Liver (tissue), 9 donors: Measurements from ENCODE around the gene XPO5. TPM values are rescaled to one million over a fixed set of nuclear protein-coding genes. Genes with fewer than 3 reads are reported as not detected.

Experiments
- DNase-seq: peaks from one replicate; pipeline ENCODE4 v3.0.0-alpha.2; 2017; ENCODE audit warnings: low spot score
- H3K27ac ChIP-seq, 2 donors: one replicate each; pipeline ENCODE4 v1.7.0; 2013; ENCODE audit warnings: inconsistent platforms in 2 of 2, low read length in 2 of 2, control low read depth in 1 of 2, low read depth in 1 of 2, mild to moderate bottlenecking in 1 of 2
- H3K27me3 ChIP-seq, 4 donors: one replicate each; pipeline versions ENCODE4 v1.6.1 to v1.7.0; 2013; ENCODE audit warnings: low read length in 3 of 4, inconsistent platforms in 1 of 4, mild to moderate bottlenecking in 1 of 4, moderate library complexity in 1 of 4; ENCODE audit not compliant: control insufficient read depth in 4 of 4, insufficient read depth in 4 of 4
- H3K36me3 ChIP-seq, 4 donors: one replicate each; pipeline versions ENCODE4 v1.6.1 to v1.7.0; 2013; ENCODE audit warnings: low read length in 3 of 4, mild to moderate bottlenecking in 3 of 4, low read depth in 1 of 4, moderate library complexity in 1 of 4; ENCODE audit not compliant: control insufficient read depth in 4 of 4, insufficient read depth in 3 of 4
- H3K4me1 ChIP-seq, 4 donors: one replicate each; pipeline versions ENCODE4 v1.6.1 to v1.7.0; 2013; ENCODE audit warnings: low read length in 3 of 4, mild to moderate bottlenecking in 3 of 4, moderate library complexity in 1 of 4; ENCODE audit not compliant: control insufficient read depth in 4 of 4, insufficient read depth in 4 of 4
- H3K4me3 ChIP-seq, 3 donors: one replicate each; pipeline versions ENCODE4 v1.6.1 to v1.7.0; 2013; ENCODE audit warnings: low read length in 3 of 3, control low read depth in 1 of 3, low read depth in 1 of 3, mild to moderate bottlenecking in 1 of 3
- H3K9ac ChIP-seq, 2 donors: one replicate each; pipeline ENCODE4 v1.7.0; 2013; ENCODE audit warnings: low read length in 2 of 2, mild to moderate bottlenecking in 2 of 2, moderate library complexity in 2 of 2, control low read depth in 1 of 2, low read depth in 1 of 2
- H3K9me3 ChIP-seq, 4 donors: one replicate each; pipeline versions ENCODE4 v1.6.1 to v1.7.0; 2013; ENCODE audit warnings: low read length in 3 of 4; ENCODE audit not compliant: control insufficient read depth in 4 of 4
- EGR1 ChIP-seq, 2 donors: IDR thresholded peaks; 2 replicates each; pipeline ENCODE4 v1.6.1; 2016 to 2018; ENCODE audit warnings: antibody characterized with exemption in 2 of 2, low read depth in 2 of 2
- FOXA1 ChIP-seq: IDR thresholded peaks from 2 replicates; pipeline ENCODE4 v1.6.1; 2016; ENCODE audit warnings: antibody characterized with exemption
- FOXA2 ChIP-seq: IDR thresholded peaks from 2 replicates; pipeline ENCODE4 v1.6.1; 2016; ENCODE audit warnings: antibody characterized with exemption
- GABPA ChIP-seq, 2 donors: IDR thresholded peaks in 1 of 2; conservative IDR thresholded peaks in 1 of 2; 2 replicates each; pipeline ENCODE4 v1.6.1; 2016; ENCODE audit warnings: antibody characterized with exemption in 2 of 2, mild to moderate bottlenecking in 1 of 2, moderate library complexity in 1 of 2
- HNF4A ChIP-seq, 2 donors: conservative IDR thresholded peaks; 2 replicates each; pipeline ENCODE4 v1.6.1; 2016; ENCODE audit warnings: antibody characterized with exemption in 2 of 2, mild to moderate bottlenecking in 2 of 2
- HNF4G ChIP-seq: IDR thresholded peaks from 2 replicates; pipeline ENCODE4 v1.6.1; 2016; ENCODE audit warnings: antibody characterized with exemption
- JUND ChIP-seq, 2 donors: IDR thresholded peaks; 2 replicates each; pipeline ENCODE4 v1.6.1; 2016; ENCODE audit warnings: antibody characterized with exemption in 2 of 2
- MAX ChIP-seq: IDR thresholded peaks from 2 replicates; pipeline ENCODE4 v1.6.1; 2016; ENCODE audit warnings: antibody characterized with exemption
- NR2F2 ChIP-seq: IDR thresholded peaks from 2 replicates; pipeline ENCODE4 v1.6.1; 2016; ENCODE audit warnings: antibody characterized with exemption
- RAD21 ChIP-seq, 2 donors: IDR thresholded peaks; 2 replicates each; pipeline ENCODE4 v1.6.1; 2016; ENCODE audit warnings: antibody characterized with exemption in 2 of 2, mild to moderate bottlenecking in 2 of 2
- REST ChIP-seq: IDR thresholded peaks from 2 replicates; pipeline ENCODE4 v1.6.1; 2016; ENCODE audit warnings: antibody characterized with exemption, mild to moderate bottlenecking
- RXRA ChIP-seq, 2 donors: IDR thresholded peaks; 2 replicates each; pipeline ENCODE4 v1.6.1; 2017 to 2018; ENCODE audit warnings: antibody characterized with exemption in 2 of 2, mild to moderate bottlenecking in 1 of 2
- SP1 ChIP-seq: IDR thresholded peaks from 2 replicates; pipeline ENCODE4 v1.6.1; 2018; ENCODE audit warnings: antibody characterized with exemption, mild to moderate bottlenecking
- TAF1 ChIP-seq: conservative IDR thresholded peaks from 2 replicates; pipeline ENCODE4 v1.6.1; 2016; ENCODE audit warnings: antibody characterized with exemption, mild to moderate bottlenecking
- YY1 ChIP-seq: IDR thresholded peaks from 2 replicates; pipeline ENCODE4 v1.6.1; 2016; ENCODE audit warnings: antibody characterized with exemption, mild to moderate bottlenecking
- WGBS: extraction: QIAGEN DNeasy Blood & Tissue Kit; methylation state at CpG from one replicate; pipeline ENCODE4 v1.1.7; 2013; 5-methylcytosine and 5-hydroxymethylcytosine counted together
- polyA plus RNA-seq, 2 donors: library from polyadenylated mRNA; stranded (reverse) in 1 of 2; unstranded in 1 of 2; fragments of 200-250 nt in 1 of 2; fragments of >200 nt in 1 of 2; fragmentation: Nextera tagmentation in 1 of 2; extraction: Ambion mirVana in 1 of 2; gene quantifications; one replicate each; pipeline versions ENCODE4 v1.2.1 to v1.2.3, GENCODE V29; 2013 to 2015
- total RNA-seq, 2 donors: library from RNA; depleted of rRNA; stranded (reverse); fragments of >200 nt; gene quantifications; one replicate each; pipeline ENCODE4 v1.2.3, GENCODE V29; 2014
- TF ChIP-seq, protein P1 (sequence below): IDR thresholded peaks from 2 replicates; pipeline ENCODE4 v1.6.1; 2016; ENCODE audit warnings: antibody characterized with exemption
- TF ChIP-seq, protein P2 (sequence below): IDR thresholded peaks from 2 replicates; pipeline ENCODE4 v1.6.1; 2016; ENCODE audit warnings: antibody characterized with exemption
- TF ChIP-seq, protein P3 (sequence below): fragments of 150-350 bp; IDR thresholded peaks from 2 replicates; pipeline ENCODE4 v1.5.1; 2017; ENCODE audit warnings: improper control_type of control experiment, low read depth, low read length; ENCODE audit not compliant: missing input control
- donor health status: healthy.
- donor health status: healthy.
- donor health status: healthy.
- donor health status: healthy.
- donor health status: healthy.

The XPO5 gene
- total and polyA plus RNA-seq, 4 donors = 6.1 to 15.8 (median 9.8) TPM

- Histone ChIP-seq H3K4me1 (peaks cover 7 to 29% (median 17%) of the 10 kb centered on the region in 4 donors), H3K27ac (no peak overlapping the region)
These were observed 94.1 kb downstream of the XPO5 start for GRCh38 chr6:43481591-43482236.

More at GRCh38 chr6:43481591-43482236, 94.1 kb downstream of the XPO5 start:
- Histone ChIP-seq H3K27me3 (no peaks in the 10 kb centered on the region), H3K4me3 (no peak overlapping the region), H3K9ac (no peak overlapping the region), H3K9me3 (no peaks in the 10 kb centered on the region), H3K36me3 (peaks cover 0 to 2% (median 0%) of the 10 kb centered on the region in 4 donors)
- WGBS = 47% methylated on average over 11 of the region's 11 CpGs
- DNase-seq = no peak
- TF ChIP-seq RAD21 (IDR thresholded peaks at IDR 0.05) (no peak), NR2F2 (no peak), HNF4A (conservative IDR thresholded peaks at IDR 0.05) (peak; percentile 70 to 82), TAF1 (no peak), FOXA2 (no peak), JUND (IDR thresholded peaks at IDR 0.05) (no peak), FOXA1 (no peak), SP1 (peak; percentile 39), EGR1 (IDR thresholded peaks at IDR 0.05; ENCODE audit: low read depth in 2 of 2) (no peak), MAX (peak; percentile 32), HNF4G (no peak), GABPA (IDR thresholded peaks at IDR 0.05 in 1 of 2, conservative IDR thresholded peaks at IDR 0.05 in 1 of 2) (no peak), REST (no peak), YY1 (peak; percentile 12), RXRA (IDR thresholded peaks at IDR 0.05) (peak; percentile 50 to 72)
- TF ChIP-seq, protein P1, sequence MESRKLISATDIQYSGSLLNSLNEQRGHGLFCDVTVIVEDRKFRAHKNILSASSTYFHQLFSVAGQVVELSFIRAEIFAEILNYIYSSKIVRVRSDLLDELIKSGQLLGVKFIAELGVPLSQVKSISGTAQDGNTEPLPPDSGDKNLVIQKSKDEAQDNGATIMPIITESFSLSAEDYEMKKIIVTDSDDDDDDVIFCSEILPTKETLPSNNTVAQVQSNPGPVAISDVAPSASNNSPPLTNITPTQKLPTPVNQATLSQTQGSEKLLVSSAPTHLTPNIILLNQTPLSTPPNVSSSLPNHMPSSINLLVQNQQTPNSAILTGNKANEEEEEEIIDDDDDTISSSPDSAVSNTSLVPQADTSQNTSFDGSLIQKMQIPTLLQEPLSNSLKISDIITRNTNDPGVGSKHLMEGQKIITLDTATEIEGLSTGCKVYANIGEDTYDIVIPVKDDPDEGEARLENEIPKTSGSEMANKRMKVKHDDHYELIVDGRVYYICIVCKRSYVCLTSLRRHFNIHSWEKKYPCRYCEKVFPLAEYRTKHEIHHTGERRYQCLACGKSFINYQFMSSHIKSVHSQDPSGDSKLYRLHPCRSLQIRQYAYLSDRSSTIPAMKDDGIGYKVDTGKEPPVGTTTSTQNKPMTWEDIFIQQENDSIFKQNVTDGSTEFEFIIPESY = no peak
- TF ChIP-seq, protein P2, sequence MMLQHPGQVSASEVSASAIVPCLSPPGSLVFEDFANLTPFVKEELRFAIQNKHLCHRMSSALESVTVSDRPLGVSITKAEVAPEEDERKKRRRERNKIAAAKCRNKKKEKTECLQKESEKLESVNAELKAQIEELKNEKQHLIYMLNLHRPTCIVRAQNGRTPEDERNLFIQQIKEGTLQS = no peak
- TF ChIP-seq, protein P3, sequence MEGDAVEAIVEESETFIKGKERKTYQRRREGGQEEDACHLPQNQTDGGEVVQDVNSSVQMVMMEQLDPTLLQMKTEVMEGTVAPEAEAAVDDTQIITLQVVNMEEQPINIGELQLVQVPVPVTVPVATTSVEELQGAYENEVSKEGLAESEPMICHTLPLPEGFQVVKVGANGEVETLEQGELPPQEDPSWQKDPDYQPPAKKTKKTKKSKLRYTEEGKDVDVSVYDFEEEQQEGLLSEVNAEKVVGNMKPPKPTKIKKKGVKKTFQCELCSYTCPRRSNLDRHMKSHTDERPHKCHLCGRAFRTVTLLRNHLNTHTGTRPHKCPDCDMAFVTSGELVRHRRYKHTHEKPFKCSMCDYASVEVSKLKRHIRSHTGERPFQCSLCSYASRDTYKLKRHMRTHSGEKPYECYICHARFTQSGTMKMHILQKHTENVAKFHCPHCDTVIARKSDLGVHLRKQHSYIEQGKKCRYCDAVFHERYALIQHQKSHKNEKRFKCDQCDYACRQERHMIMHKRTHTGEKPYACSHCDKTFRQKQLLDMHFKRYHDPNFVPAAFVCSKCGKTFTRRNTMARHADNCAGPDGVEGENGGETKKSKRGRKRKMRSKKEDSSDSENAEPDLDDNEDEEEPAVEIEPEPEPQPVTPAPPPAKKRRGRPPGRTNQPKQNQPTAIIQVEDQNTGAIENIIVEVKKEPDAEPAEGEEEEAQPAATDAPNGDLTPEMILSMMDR = no peak
